GM18526 (cell line): Measurements from ENCODE around the gene CBX6.

Source experiments
- POLR2A ChIP-seq: IDR thresholded peaks from 3 replicates; pipeline ENCODE4 v1.6.1; 2011; ENCODE audit not compliant: insufficient read length; ENCODE audit errors: extremely low read depth

The CBX6 gene

GRCh38 chr22:38866024-38866398 is 6.0 kb downstream of the CBX6 start:
- peak; percentile 10 for TF ChIP-seq POLR2A

GRCh38 chr22:38865201-38866023 is 6.6 kb downstream of the CBX6 start:
- TF ChIP-seq POLR2A, result no peak

- TF ChIP-seq POLR2A, result no peak
Observed at GRCh38 chr22:38864361-38865191, 7.4 kb downstream of the CBX6 start.

GRCh38 chr22:38863531-38864131 is 8.4 kb downstream of the CBX6 start:
- TF ChIP-seq POLR2A, result no peak

- no peak for TF ChIP-seq POLR2A
Observed at GRCh38 chr22:38862375-38863329, 9.4 kb downstream of the CBX6 start.

- no peak for TF ChIP-seq POLR2A
Observed at GRCh38 chr22:38861927-38862326, 10.1 kb downstream of the CBX6 start.

- no peak for TF ChIP-seq POLR2A
Observed at GRCh38 chr22:38861170-38861876, 10.7 kb downstream of the CBX6 start.

GRCh38 chr22:38860283-38861169 is 11.5 kb downstream of the CBX6 start:
- TF ChIP-seq POLR2A, result no peak

- TF ChIP-seq POLR2A, result no peak
Observed at GRCh38 chr22:38859581-38860282, 12.3 kb downstream of the CBX6 start.

GRCh38 chr22:38858492-38858891 is 13.5 kb downstream of the CBX6 start:
- no peak for TF ChIP-seq POLR2A

- TF ChIP-seq POLR2A, result no peak
Observed at GRCh38 chr22:38853196-38853651, 18.8 kb downstream of the CBX6 start.

GRCh38 chr22:38852522-38852921 is 19.5 kb downstream of the CBX6 start:
- TF ChIP-seq POLR2A, result no peak
